GM12892 (cell line): ENCODE results near the gene TBC1D24.
A peak's percentile ranks its signal among the peaks of the same experiment; 100 is the strongest.

ENCODE experiments used
- DNase-seq: peaks from one replicate; pipeline ENCODE4 v3.0.0; 2011; ENCODE audit not compliant: insufficient read length
- FAIRE-seq: peaks from 2 replicates; lab custom pipeline; 2011; peaks lifted over from hg19 to GRCh38; lab: Jason Lieb, UNC
- POLR2A ChIP-seq: IDR thresholded peaks from 2 replicates; pipeline ENCODE4 v1.6.1; 2011; ENCODE audit warnings: low read depth, low read length, control low read depth
- POLR2AphosphoS5 ChIP-seq: IDR thresholded peaks from 2 replicates; pipeline ENCODE4 v1.6.1; 2011; ENCODE audit warnings: low read depth, low read length, control low read depth
- TAF1 ChIP-seq: IDR thresholded peaks from 2 replicates; pipeline ENCODE4 v1.6.1; 2011; ENCODE audit warnings: low read depth, mild to moderate bottlenecking, control low read depth, low read length, borderline replicate concordance

TBC1D24 gene

GRCh38 chr16:2465653-2466415 lies 9.1 kb upstream of the TBC1D24 start:
- TF ChIP-seq POLR2AphosphoS5 (no peak), TAF1 (no peak), POLR2A (no peak)
- FAIRE-seq (no peak), DNase-seq (no peak)

GRCh38 chr16:2466667-2467527 lies 8.0 kb upstream of the TBC1D24 start:
- peak; percentile 54 for FAIRE-seq
- TF ChIP-seq POLR2A (no peak), POLR2AphosphoS5 (no peak), TAF1 (no peak)
- no peak for DNase-seq

GRCh38 chr16:2467528-2468232 lies 7.2 kb upstream of the TBC1D24 start:
- DNase-seq = no peak
- peak; percentile 53 for FAIRE-seq

GRCh38 chr16:2468233-2468724 lies 6.6 kb upstream of the TBC1D24 start:
- TF ChIP-seq POLR2A = no peak
- DNase-seq = no peak
- FAIRE-seq = peak; percentile 74

More at GRCh38 chr16:2467528-2468232, 7.2 kb upstream of the TBC1D24 start:
- TF ChIP-seq TAF1 (no peak), POLR2A (peak; percentile 53; the same call in 1 of the 2 replicates), POLR2AphosphoS5 (peak; percentile 10; the same call in 1 of the 2 replicates)

GRCh38 chr16:2468725-2469398 lies 6.1 kb upstream of the TBC1D24 start:
- FAIRE-seq (peak; percentile 69), DNase-seq (peak; percentile 58)

GRCh38 chr16:2469399-2470233 lies 5.3 kb upstream of the TBC1D24 start:
- no peak for DNase-seq
- no peak for TF ChIP-seq POLR2AphosphoS5
- no peak for TF ChIP-seq TAF1
- TF ChIP-seq POLR2A = no peak
- peak; percentile 27 for FAIRE-seq

More at GRCh38 chr16:2468725-2469398, 6.1 kb upstream of the TBC1D24 start:
- TF ChIP-seq POLR2AphosphoS5 (no peak), TAF1 (no peak), POLR2A (no peak)

- FAIRE-seq = no peak
- TF ChIP-seq TAF1 (no peak), POLR2A (no peak), POLR2AphosphoS5 (no peak)
- DNase-seq = no peak
Observed at GRCh38 chr16:2470234-2470601, 4.7 kb upstream of the TBC1D24 start.

- no peak for FAIRE-seq
- TF ChIP-seq POLR2AphosphoS5 (no peak), TAF1 (no peak), POLR2A (no peak)
- no peak for DNase-seq
Observed at GRCh38 chr16:2470603-2471015, 4.3 kb upstream of the TBC1D24 start.

- no peak for TF ChIP-seq TAF1
- TF ChIP-seq POLR2AphosphoS5 = no peak
- TF ChIP-seq POLR2A = no peak
- FAIRE-seq = no peak
- no peak for DNase-seq
Observed at GRCh38 chr16:2471016-2471652, 3.8 kb upstream of the TBC1D24 start, which contains the start of gene NTN3. NTN3 (plus strand) TSS chr16:2471297; CDS start chr16:2471702, 405 bp downstream.
